H1 (cell line): Measurements from ENCODE around the gene ARHGAP26. TPM values are rescaled to one million over a fixed set of nuclear protein-coding genes. Genes with fewer than 3 reads are reported as not detected.

Source experiments
- CTCF ChIA-PET: fragments of 300-600 bp; sonication (Branson Sonifier 250); formaldehyde crosslinking; loops from one replicate; lab custom pipeline; 2021; ENCODE audit not compliant: partially characterized antibody; lab: Charles Lee
- POLR2A ChIA-PET: fragments of 300-600 bp; sonication (Branson Sonifier 250); formaldehyde crosslinking; loops from one replicate; lab custom pipeline; 2021; ENCODE audit warnings: inconsistent platforms; ENCODE audit not compliant: partially characterized antibody; lab: Charles Lee
- DNase-seq, 2 experiments: peaks; one replicate each; pipeline versions ENCODE4 v3.0.0 to v3.0.0-alpha.2; 2010 to 2022; ENCODE audit warnings: low spot score in 2 of 2, low read depth in 1 of 2, mixed read lengths in 1 of 2
- FAIRE-seq: peaks from 2 replicates; lab custom pipeline; 2011; peaks lifted over from hg19 to GRCh38; lab: Jason Lieb, UNC
- H2AFZ ChIP-seq: 2 replicates; pipeline ENCODE4 v1.8.1; 2012; ENCODE audit warnings: low read length, inconsistent platforms
- H2AK5ac ChIP-seq: 2 replicates; pipeline ENCODE4 v1.6.1; 2013; ENCODE audit warnings: low read depth, low read length
- H2BK120ac ChIP-seq: replicated peaks from 2 replicates; pipeline ENCODE3; 2013; ENCODE audit warnings: low read depth, low read length, inconsistent platforms
- H2BK12ac ChIP-seq: 2 replicates; pipeline ENCODE4 v1.6.1; 2013; ENCODE audit warnings: low read depth, low read length
- H2BK15ac ChIP-seq: 2 replicates; pipeline ENCODE4 v1.6.1; 2013; ENCODE audit warnings: low read length
- H2BK20ac ChIP-seq: 2 replicates; pipeline ENCODE4 v1.6.1; 2013; ENCODE audit warnings: low read length
- H2BK5ac ChIP-seq: 2 replicates; pipeline ENCODE4 v1.6.1; 2013; ENCODE audit warnings: low read depth, low read length
- H3K14ac ChIP-seq: 2 replicates; pipeline ENCODE4 v1.6.1; 2013; ENCODE audit warnings: inconsistent platforms; ENCODE audit not compliant: insufficient read length
- H3K18ac ChIP-seq: 2 replicates; pipeline ENCODE4 v1.6.1; 2013; ENCODE audit warnings: low read length; ENCODE audit errors: extremely low read depth
- H3K23ac ChIP-seq: 2 replicates; pipeline ENCODE4 v1.6.1; 2013; ENCODE audit warnings: inconsistent platforms; ENCODE audit not compliant: insufficient read length
- H3K23me2 ChIP-seq: 2 replicates; pipeline ENCODE4 v1.6.1; 2013; ENCODE audit warnings: low read depth, low read length
- H3K27ac ChIP-seq: 2 replicates; pipeline ENCODE4 v1.6.1; 2011; ENCODE audit warnings: low read depth, low read length, inconsistent platforms
- H3K27me3 ChIP-seq, 4 experiments: replicated peaks in 1 of 4; 1 replicate in 1 of 4; 2 replicates in 3 of 4; pipeline versions ENCODE4 v1.6.1 to v1.8.1; 2011 to 2013; ENCODE audit warnings: low read length in 3 of 4, mild to moderate bottlenecking in 3 of 4, inconsistent platforms in 2 of 4, mixed read lengths in 2 of 4, moderate library complexity in 1 of 4; ENCODE audit not compliant: control insufficient read depth in 3 of 4, insufficient read depth in 3 of 4; ENCODE audit errors: extremely low read depth in 1 of 4
- H3K36me3 ChIP-seq, 4 experiments: 2 replicates each; pipeline versions ENCODE4 v1.6.1 to v1.8.1; 2011 to 2013; ENCODE audit warnings: mild to moderate bottlenecking in 4 of 4, low read length in 3 of 4, moderate library complexity in 2 of 4, control low read depth in 1 of 4, inconsistent platforms in 1 of 4; ENCODE audit not compliant: insufficient read depth in 4 of 4, control insufficient read depth in 2 of 4
- H3K4ac ChIP-seq: replicated peaks from 2 replicates; pipeline ENCODE3; 2013; ENCODE audit warnings: low read length, low read depth, mixed read lengths, inconsistent platforms; ENCODE audit not compliant: insufficient read length
- H3K4me1 ChIP-seq, 4 experiments: replicated peaks in 1 of 4; 1 replicate in 1 of 4; 2 replicates in 3 of 4; pipeline versions ENCODE4 v1.6.1 to v1.8.1; 2011 to 2013; ENCODE audit warnings: low read length in 3 of 4, inconsistent platforms in 2 of 4, mixed read lengths in 1 of 4; ENCODE audit not compliant: insufficient read depth in 4 of 4, control insufficient read depth in 3 of 4
- H3K4me2 ChIP-seq, 2 experiments: 2 replicates each; pipeline versions ENCODE4 v1.6.1 to v1.8.1; 2011 to 2013; ENCODE audit warnings: low read depth in 2 of 2, low read length in 2 of 2, control low read depth in 1 of 2, inconsistent platforms in 1 of 2, mild to moderate bottlenecking in 1 of 2; ENCODE audit not compliant: insufficient read depth in 1 of 2
- H3K4me3 ChIP-seq, 4 experiments: fragments of 200-600, 300-600 bp in 1 of 4; sonication (generic), shearing (Covaris generic), sonication (Bioruptor Twin) in 1 of 4; 2 replicates each; pipeline versions ENCODE4 v1.5.1 to v1.8.1; 2011 to 2016; ENCODE audit warnings: low read length in 4 of 4, low read depth in 3 of 4, control low read depth in 2 of 4, inconsistent platforms in 2 of 4, mild to moderate bottlenecking in 2 of 4, mixed read lengths in 1 of 4, moderate library complexity in 1 of 4; ENCODE audit not compliant: insufficient read depth in 2 of 4; ENCODE audit errors: extremely low read depth in 1 of 4
- H3K56ac ChIP-seq: replicated peaks from 2 replicates; pipeline ENCODE3; 2013; ENCODE audit warnings: low read depth, mild to moderate bottlenecking, mixed read lengths, low read length, inconsistent platforms; ENCODE audit not compliant: insufficient read length
- H3K79me1 ChIP-seq: 2 replicates; pipeline ENCODE4 v1.6.1; 2013; ENCODE audit warnings: low read depth, low read length, control low read depth
- H3K79me2 ChIP-seq, 2 experiments: 2 replicates each; pipeline versions ENCODE4 v1.6.1 to v1.8.1; 2012 to 2013; ENCODE audit warnings: low read length in 2 of 2, mild to moderate bottlenecking in 2 of 2, inconsistent platforms in 1 of 2; ENCODE audit not compliant: insufficient read depth in 2 of 2, control insufficient read depth in 1 of 2
- H3K9ac ChIP-seq, 4 experiments: replicated peaks in 1 of 4; 1 replicate in 1 of 4; 2 replicates in 3 of 4; pipeline versions ENCODE4 v1.6.1 to v1.8.1; 2011 to 2013; ENCODE audit warnings: low read depth in 3 of 4, low read length in 3 of 4, control low read depth in 2 of 4, mild to moderate bottlenecking in 2 of 4, moderate library complexity in 2 of 4, inconsistent platforms in 1 of 4; ENCODE audit errors: extremely low read depth in 1 of 4
- H3K9me3 ChIP-seq, 2 experiments: 2 replicates each; pipeline versions ENCODE4 v1.6.1 to v1.8.1; 2012 to 2013; ENCODE audit warnings: mild to moderate bottlenecking in 2 of 2, moderate library complexity in 2 of 2, control low read depth in 1 of 2, inconsistent platforms in 1 of 2, low read depth in 1 of 2, low read length in 1 of 2, mixed read lengths in 1 of 2; ENCODE audit not compliant: insufficient read depth in 2 of 2
- H4K20me1 ChIP-seq, 2 experiments: replicated peaks in 1 of 2; 2 replicates each; pipeline versions ENCODE3 to v1.8.1; 2011 to 2013; ENCODE audit warnings: inconsistent platforms in 2 of 2, low read length in 2 of 2, mild to moderate bottlenecking in 1 of 2; ENCODE audit not compliant: insufficient read depth in 2 of 2, control insufficient read depth in 1 of 2
- H4K5ac ChIP-seq: 2 replicates; pipeline ENCODE4 v1.6.1; 2013; ENCODE audit warnings: low read length, low read depth, mixed read lengths, inconsistent platforms; ENCODE audit not compliant: insufficient read length
- H4K8ac ChIP-seq: 2 replicates; pipeline ENCODE4 v1.8.0; 2013; ENCODE audit warnings: mild to moderate bottlenecking, moderate library complexity, low read length, inconsistent platforms; ENCODE audit not compliant: insufficient read depth; ENCODE audit errors: extremely low read depth
- H4K91ac ChIP-seq: replicated peaks from 2 replicates; pipeline ENCODE3; 2013; ENCODE audit warnings: low read length, mixed read lengths, inconsistent platforms; ENCODE audit not compliant: insufficient read length
- BACH1 ChIP-seq: IDR thresholded peaks from 2 replicates; pipeline ENCODE4 v1.6.1; 2012; ENCODE audit warnings: low read length, improper control_type of control experiment
- HDAC2 ChIP-seq, 2 experiments: fragments of 300-600 bp in 1 of 2; sonication (generic) in 1 of 2; IDR thresholded peaks; 2 replicates each; pipeline ENCODE4 v1.6.1; 2011 to 2012; ENCODE audit warnings: low read depth in 2 of 2, low read length in 2 of 2, mild to moderate bottlenecking in 2 of 2, moderate library complexity in 2 of 2, borderline replicate concordance in 1 of 2, inconsistent platforms in 1 of 2
- KDM1A ChIP-seq: fragments of 200-600, 300-600 bp; sonication (generic); IDR thresholded peaks from 2 replicates; pipeline ENCODE4 v1.7.1; 2016; ENCODE audit warnings: mild to moderate bottlenecking, low read length, borderline replicate concordance
- NANOG ChIP-seq: IDR thresholded peaks from 2 replicates; pipeline ENCODE4 v1.6.1; 2011; ENCODE audit warnings: low read length, low read depth, mild to moderate bottlenecking, inconsistent platforms; ENCODE audit not compliant: insufficient read depth, poor library complexity, severe bottlenecking
- SAP30 ChIP-seq: fragments of 300-600 bp; sonication (generic); IDR thresholded peaks from 2 replicates; pipeline ENCODE4 v1.7.1; 2012; ENCODE audit warnings: low read length, moderate library complexity, mild to moderate bottlenecking, inconsistent platforms; ENCODE audit not compliant: insufficient read depth, insufficient replicate concordance
- SIN3A ChIP-seq, 2 experiments: IDR thresholded peaks in 1 of 2; conservative IDR thresholded peaks in 1 of 2; 2 replicates each; pipeline ENCODE4 v1.6.1; 2011 to 2012; ENCODE audit warnings: low read length in 2 of 2, improper control_type of control experiment in 1 of 2, low read depth in 1 of 2, mild to moderate bottlenecking in 1 of 2
- SP2 ChIP-seq: IDR thresholded peaks from 2 replicates; pipeline ENCODE4 v1.6.1; 2012; ENCODE audit warnings: mild to moderate bottlenecking, low read length, inconsistent platforms
- YY1 ChIP-seq: IDR thresholded peaks from 2 replicates; pipeline ENCODE4 v1.6.1; 2011; ENCODE audit warnings: low read depth, mild to moderate bottlenecking, low read length
- WGBS, 2 experiments: shearing (Covaris generic) in 1 of 2; methylation state at CpG; one replicate each; pipeline versions ENCODE4 v1.1.6 to v1.1.7; 2013 to 2015; ENCODE audit warnings: low lambda C conversion rate in 2 of 2, mixed read lengths in 2 of 2, inconsistent platforms in 1 of 2, low coverage in 1 of 2, missing lambda C conversion rate in 1 of 2; ENCODE audit not compliant: insufficient replicate concordance in 2 of 2, insufficient coverage in 1 of 2, insufficient read length in 1 of 2; ENCODE audit errors: extremely low coverage in 1 of 2, missing lambda C conversion rate in 1 of 2; 5-methylcytosine and 5-hydroxymethylcytosine counted together
- polyA plus RNA-seq, 7 experiments: library from polyadenylated mRNA; depleted of rRNA in 3 of 7; stranded (reverse) in 5 of 7; unstranded in 2 of 7; fragments of >200 nt in 5 of 7; fragments of 200-250 nt in 2 of 7; gene quantifications; 1 replicate in 5 of 7; 2 replicates in 1 of 7; 4 replicates in 1 of 7; pipeline versions ENCODE4 v1.2.1 to v1.2.3, GENCODE V29; 2011 to 2013; ENCODE audit warnings: missing spikeins in 2 of 7, mixed read lengths in 2 of 7
- total RNA-seq: library from RNA; stranded (reverse); fragmentation: NEBNext Ultra II Directional; extraction: Animal tissue kit (Norgen Biotek cat#: 25700); gene quantifications from 2 replicates; pipeline ENCODE4 v1.2.1, GENCODE V29; 2021
- TF ChIP-seq, protein P1 (sequence below): IDR thresholded peaks from 2 replicates; pipeline ENCODE4 v1.6.1; 2012; ENCODE audit warnings: inconsistent platforms
- TF ChIP-seq, protein P2 (sequence below): IDR thresholded peaks from 2 replicates; pipeline ENCODE4 v1.6.1; 2011; ENCODE audit warnings: low read depth, mild to moderate bottlenecking, low read length; ENCODE audit not compliant: insufficient read depth

The ARHGAP26 gene
- total and polyA plus RNA-seq, 2 of the 8 experiments (the other 6 are each of a cell fraction or from before 2014, with no cell fraction given): 7.1 to 24.8 TPM

DNA sequence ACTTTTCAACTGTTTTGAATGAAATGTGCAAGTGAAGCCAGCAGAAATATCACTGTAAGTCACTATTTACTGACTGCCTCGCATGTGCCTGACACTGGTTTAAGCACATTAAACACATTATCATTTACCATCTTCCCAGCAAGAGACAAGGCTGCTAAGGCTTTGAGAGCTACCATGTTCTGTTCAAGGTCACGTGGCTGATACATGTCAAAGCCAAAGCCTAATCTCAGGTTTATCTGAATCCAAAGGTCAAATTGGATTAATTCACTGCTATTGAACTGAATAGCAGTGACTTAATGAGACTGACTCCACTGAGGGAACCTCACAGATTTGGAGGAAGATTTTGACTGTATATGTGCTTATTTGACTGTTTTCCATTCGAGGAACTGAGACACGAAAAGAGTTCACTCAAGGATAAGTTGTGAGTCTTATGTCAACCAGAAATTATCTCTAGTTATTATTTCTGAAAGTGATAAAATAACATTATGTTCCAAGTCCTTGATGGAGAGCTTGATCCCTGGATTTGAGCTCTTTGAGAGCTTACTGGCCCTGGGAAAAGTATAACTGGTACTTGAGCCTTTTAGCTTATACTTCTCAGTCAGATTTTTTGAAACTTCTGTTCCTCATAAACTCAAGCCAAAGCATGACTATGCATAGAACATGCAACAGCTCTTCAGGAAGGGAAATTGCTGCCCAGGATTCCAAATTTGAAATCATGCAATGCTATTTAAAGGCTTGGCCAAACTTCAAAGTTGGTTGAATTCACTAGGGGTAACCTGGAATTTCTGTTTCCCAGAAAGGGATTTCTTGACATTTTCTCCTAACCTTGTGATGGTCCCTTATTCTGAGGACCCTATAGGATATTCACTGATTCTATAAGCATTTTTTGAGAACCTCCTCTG is 23.4 kb upstream of the ARHGAP26 start:
- Histone ChIP-seq H3K36me3 (no peaks in the 10 kb centered on the region), H4K91ac (no peak overlapping the region), H3K56ac (no peak overlapping the region), H4K5ac (no peak overlapping the region), H2BK20ac (no peak overlapping the region), H3K79me1 (no peaks in the 10 kb centered on the region), H3K14ac (no peak overlapping the region), H3K4me2 (no peak overlapping the region), H3K23me2 (no peaks in the 10 kb centered on the region), H3K4me3 (no peak overlapping the region), H2AK5ac (no peak overlapping the region), H3K9ac (no peak overlapping the region), H2AFZ (no peak overlapping the region), H2BK120ac (no peak overlapping the region), H2BK5ac (no peak overlapping the region), H3K23ac (no peak overlapping the region), H2BK12ac (no peak overlapping the region), H3K4ac (no peak overlapping the region), H3K27ac (no peak overlapping the region), H3K27me3 (no peaks in the 10 kb centered on the region), H2BK15ac (no peak overlapping the region), H3K18ac (no peak overlapping the region), H4K20me1 (no peaks in the 10 kb centered on the region), H4K8ac (no peak overlapping the region), H3K79me2 (no peaks in the 10 kb centered on the region), H3K9me3 (no peaks in the 10 kb centered on the region), H3K4me1 (peaks cover 0 to 5% (median 1%) of the 10 kb centered on the region in 4 experiments; a peak in 2 of 7 replicates)
- FAIRE-seq (no peak), DNase-seq (no peak)
- POLR2A ChIA-PET: interaction anchor here (1.2 kb wide), 1 partner anchor 17 kb away, joined by 5 read pairs; no protein-coding TSS in a partner anchor
- CTCF ChIA-PET: interaction anchor here (0.7 to 30.9 kb wide), 20 partner anchors 7 to 191 kb away, joined by 3 to 632 read pairs (median 20); partner anchors contain the start of gene ARHGAP26
- 85% methylated on average over 4 of the region's 4 CpGs; no CpG with 5 or more reads in 1 of the 2 experiments for WGBS, 2 experiments
- TF ChIP-seq, protein P1, sequence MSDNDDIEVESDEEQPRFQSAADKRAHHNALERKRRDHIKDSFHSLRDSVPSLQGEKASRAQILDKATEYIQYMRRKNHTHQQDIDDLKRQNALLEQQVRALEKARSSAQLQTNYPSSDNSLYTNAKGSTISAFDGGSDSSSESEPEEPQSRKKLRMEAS: no peak
- TF ChIP-seq HDAC2 (IDR thresholded peaks at IDR 0.05; ENCODE audit: borderline replicate concordance in 1 of 2, low read depth in 2 of 2, low read length in 2 of 2) (no peak), BACH1 (no peak), YY1 (no peak), SP2 (no peak), NANOG (no peak), SIN3A (conservative IDR thresholded peaks at IDR 0.05 in 1 of 2, IDR thresholded peaks at IDR 0.05 in 1 of 2; ENCODE audit: low read depth in 1 of 2, low read length in 2 of 2) (no peak), SAP30 (no peak), KDM1A (no peak)
- TF ChIP-seq, protein P2, sequence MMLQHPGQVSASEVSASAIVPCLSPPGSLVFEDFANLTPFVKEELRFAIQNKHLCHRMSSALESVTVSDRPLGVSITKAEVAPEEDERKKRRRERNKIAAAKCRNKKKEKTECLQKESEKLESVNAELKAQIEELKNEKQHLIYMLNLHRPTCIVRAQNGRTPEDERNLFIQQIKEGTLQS: no peak
